ENCODE measurements around the gene RAD52. TPM values are rescaled to one million over a fixed set of nuclear protein-coding genes. Genes with fewer than 3 reads are reported as not detected.

The RAD52 gene
- polyA plus RNA-seq, 1 donor from 2014 or later: 25.5 TPM

DNA sequence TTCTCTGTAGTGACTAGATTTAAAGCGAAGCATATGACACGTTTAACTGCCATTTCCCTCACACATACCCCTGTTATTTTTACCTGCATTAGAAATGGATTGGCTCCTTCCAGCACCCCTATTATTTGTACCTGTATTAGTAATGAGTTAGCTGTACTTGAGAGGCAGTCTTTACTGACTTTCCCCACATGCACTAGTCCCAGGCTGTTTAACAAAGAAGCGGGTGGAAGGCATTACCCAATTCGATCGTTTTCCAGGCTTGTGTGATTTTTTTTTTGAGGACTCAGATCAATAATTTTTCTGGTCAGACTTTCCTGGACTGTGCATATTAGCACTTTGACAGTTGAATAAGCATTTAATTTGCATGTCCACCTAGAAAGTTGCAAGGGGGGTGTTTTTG, 46.4 kb downstream of the RAD52 start:
- no peaks in the 10 kb centered on the region for H3F3A ChIP-seq (ENCODE audit: insufficient read depth, low read length, poor library complexity, severe bottlenecking)
- no peak overlapping the region for H3K27ac ChIP-seq (ENCODE audit: low read length)
- H3K79me2 ChIP-seq (replicated peaks; ENCODE audit: insufficient read depth, low read length): no peaks in the 10 kb centered on the region
- no peak overlapping the region for H3K9ac ChIP-seq (ENCODE audit: low read length)
- no peaks in the 10 kb centered on the region for H3K9me2 ChIP-seq (ENCODE audit: insufficient read depth, low read length)
- no peak overlapping the region for H2AFZ ChIP-seq (ENCODE audit: low read depth, low read length)
- H3K36me3 ChIP-seq (ENCODE audit: insufficient read depth, low read length): peaks cover 5% of the 10 kb centered on the region
- no peaks in the 10 kb centered on the region for H3K9me3 ChIP-seq (ENCODE audit: low read length)
- no peak for TF ChIP-seq RAD21 (conservative IDR thresholded peaks at IDR 0.05)
- no peak for TF ChIP-seq EP300 (conservative IDR thresholded peaks at IDR 0.05; ENCODE audit: poor library complexity, severe bottlenecking)
- TF ChIP-seq EZH2 (IDR thresholded peaks at IDR 0.05; ENCODE audit: borderline replicate concordance, insufficient read depth, low read length, poor library complexity, severe bottlenecking): no peak
- no peak for TF ChIP-seq SMC3 (conservative IDR thresholded peaks at IDR 0.05; ENCODE audit: poor library complexity)
- TF ChIP-seq MXI1 (conservative IDR thresholded peaks at IDR 0.05; ENCODE audit: poor library complexity, severe bottlenecking): no peak
- no peak for TF ChIP-seq REST (IDR thresholded peaks at IDR 0.05; ENCODE audit: borderline replicate concordance)
- TF ChIP-seq, protein P1, sequence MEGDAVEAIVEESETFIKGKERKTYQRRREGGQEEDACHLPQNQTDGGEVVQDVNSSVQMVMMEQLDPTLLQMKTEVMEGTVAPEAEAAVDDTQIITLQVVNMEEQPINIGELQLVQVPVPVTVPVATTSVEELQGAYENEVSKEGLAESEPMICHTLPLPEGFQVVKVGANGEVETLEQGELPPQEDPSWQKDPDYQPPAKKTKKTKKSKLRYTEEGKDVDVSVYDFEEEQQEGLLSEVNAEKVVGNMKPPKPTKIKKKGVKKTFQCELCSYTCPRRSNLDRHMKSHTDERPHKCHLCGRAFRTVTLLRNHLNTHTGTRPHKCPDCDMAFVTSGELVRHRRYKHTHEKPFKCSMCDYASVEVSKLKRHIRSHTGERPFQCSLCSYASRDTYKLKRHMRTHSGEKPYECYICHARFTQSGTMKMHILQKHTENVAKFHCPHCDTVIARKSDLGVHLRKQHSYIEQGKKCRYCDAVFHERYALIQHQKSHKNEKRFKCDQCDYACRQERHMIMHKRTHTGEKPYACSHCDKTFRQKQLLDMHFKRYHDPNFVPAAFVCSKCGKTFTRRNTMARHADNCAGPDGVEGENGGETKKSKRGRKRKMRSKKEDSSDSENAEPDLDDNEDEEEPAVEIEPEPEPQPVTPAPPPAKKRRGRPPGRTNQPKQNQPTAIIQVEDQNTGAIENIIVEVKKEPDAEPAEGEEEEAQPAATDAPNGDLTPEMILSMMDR (IDR thresholded peaks at IDR 0.05; ENCODE audit: poor library complexity, severe bottlenecking): no peak
- no peak for TF ChIP-seq POLR2AphosphoS5 (IDR thresholded peaks at IDR 0.05)
- TF ChIP-seq TAF1 (IDR thresholded peaks at IDR 0.05; ENCODE audit: low read depth): no peak
- H3K4me3 ChIP-seq (ENCODE audit: low read length): no peak overlapping the region
- no peaks in the 10 kb centered on the region for H3K27me3 ChIP-seq (ENCODE audit: insufficient read depth, low read depth, low read length)
- no peaks in the 10 kb centered on the region for H4K20me1 ChIP-seq (ENCODE audit: insufficient read depth)
- no peak overlapping the region for H3K4me2 ChIP-seq (ENCODE audit: low read length)

DNA sequence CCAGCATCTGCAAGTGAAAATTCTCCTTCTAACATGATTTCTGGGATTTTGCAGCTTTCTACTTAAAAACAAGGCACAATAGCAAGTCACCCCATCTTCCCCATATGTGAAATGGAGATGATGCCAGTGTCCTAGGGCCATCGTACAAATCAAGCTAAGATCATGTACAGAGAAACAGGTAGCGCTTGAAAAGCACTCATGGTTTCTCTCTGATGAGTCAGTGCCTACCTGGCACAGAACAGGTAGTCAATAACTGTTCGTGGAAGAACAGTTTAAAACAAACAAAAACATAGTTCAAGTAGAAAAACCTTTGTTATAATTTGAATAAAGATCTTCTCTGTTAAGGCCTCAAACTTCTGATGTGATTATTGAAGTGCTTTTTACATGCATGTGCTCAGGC, 46.9 kb downstream of the RAD52 start:
- Histone ChIP-seq H3K27me3 (ENCODE audit: insufficient read depth, low read depth, low read length) (no peaks in the 10 kb centered on the region), H3F3A (ENCODE audit: insufficient read depth, low read length, poor library complexity, severe bottlenecking) (no peaks in the 10 kb centered on the region), H3K9me3 (ENCODE audit: low read length) (no peaks in the 10 kb centered on the region), H3K27ac (ENCODE audit: low read length) (no peak overlapping the region), H3K9me2 (ENCODE audit: insufficient read depth, low read length) (no peaks in the 10 kb centered on the region), H3K36me3 (ENCODE audit: insufficient read depth, low read length) (peaks cover 9% of the 10 kb centered on the region), H2AFZ (ENCODE audit: low read depth, low read length) (no peak overlapping the region), H3K79me2 (replicated peaks; ENCODE audit: insufficient read depth, low read length) (no peaks in the 10 kb centered on the region), H3K9ac (ENCODE audit: low read length) (no peak overlapping the region), H3K4me2 (ENCODE audit: low read length) (no peak overlapping the region), H4K20me1 (ENCODE audit: insufficient read depth) (no peaks in the 10 kb centered on the region), H3K4me3 (ENCODE audit: low read length) (no peak overlapping the region)
- TF ChIP-seq SMC3 (conservative IDR thresholded peaks at IDR 0.05; ENCODE audit: poor library complexity) (no peak), REST (IDR thresholded peaks at IDR 0.05; ENCODE audit: borderline replicate concordance) (no peak), EP300 (conservative IDR thresholded peaks at IDR 0.05; ENCODE audit: poor library complexity, severe bottlenecking) (no peak), MXI1 (conservative IDR thresholded peaks at IDR 0.05; ENCODE audit: poor library complexity, severe bottlenecking) (no peak), RAD21 (conservative IDR thresholded peaks at IDR 0.05) (no peak), TAF1 (IDR thresholded peaks at IDR 0.05; ENCODE audit: low read depth) (no peak), EZH2 (IDR thresholded peaks at IDR 0.05; ENCODE audit: borderline replicate concordance, insufficient read depth, low read length, poor library complexity, severe bottlenecking) (no peak), POLR2AphosphoS5 (IDR thresholded peaks at IDR 0.05) (no peak)
- TF ChIP-seq, protein P1 (IDR thresholded peaks at IDR 0.05; ENCODE audit: poor library complexity, severe bottlenecking): no peak

Measured in neural cell (in vitro differentiated cells).